HL-60 (cell line): Measurements from ENCODE around the gene DGKI.

ENCODE experiments used
- CTCF ChIP-seq: IDR thresholded peaks from one replicate; pipeline ENCODE4 v1.5.1; 2011; ENCODE audit warnings: low read length, control low read depth, inconsistent platforms; ENCODE audit not compliant: insufficient read depth
- GABPA ChIP-seq: IDR thresholded peaks from 2 replicates; pipeline ENCODE4 v1.6.1; 2012; ENCODE audit warnings: low read depth
- POLR2AphosphoS5 ChIP-seq: IDR thresholded peaks from 2 replicates; pipeline ENCODE4 v1.6.1; 2012; ENCODE audit warnings: low read depth
- REST ChIP-seq: IDR thresholded peaks from 2 replicates; pipeline ENCODE4 v1.6.1; 2012; ENCODE audit warnings: low read depth; ENCODE audit not compliant: insufficient replicate concordance
- SPI1 ChIP-seq: IDR thresholded peaks from 2 replicates; pipeline ENCODE4 v1.6.1; 2012; ENCODE audit warnings: low read depth, mild to moderate bottlenecking, borderline replicate concordance

GRCh38 chr7:137853053-137853452 lies 6.3 kb upstream of the DGKI start:
- TF ChIP-seq POLR2AphosphoS5 (no peak), CTCF (no peak), REST (no peak), GABPA (no peak), SPI1 (no peak)
